HUES6 (cell line): ENCODE data around the gene TOMM20L.

Source experiments
- H3K27ac ChIP-seq: 2 replicates; pipeline ENCODE4 v1.7.0; 2013; ENCODE audit warnings: low read depth, mild to moderate bottlenecking, low read length, inconsistent platforms
- H3K27me3 ChIP-seq: 2 replicates; pipeline ENCODE4 v1.6.1; 2013; ENCODE audit warnings: low read length; ENCODE audit not compliant: control insufficient read depth, insufficient read depth
- H3K36me3 ChIP-seq: 2 replicates; pipeline ENCODE4 v1.6.1; 2013; ENCODE audit warnings: low read length; ENCODE audit not compliant: control insufficient read depth, insufficient read depth
- H3K4me1 ChIP-seq: 2 replicates; pipeline ENCODE4 v1.6.1; 2013; ENCODE audit warnings: low read length; ENCODE audit not compliant: control insufficient read depth, insufficient read depth
- H3K4me3 ChIP-seq: 2 replicates; pipeline ENCODE4 v1.5.1; 2013; ENCODE audit warnings: low read depth, low read length
- H3K9ac ChIP-seq: one replicate; pipeline ENCODE4 v1.6.1; 2013; ENCODE audit warnings: mild to moderate bottlenecking, low read length
- H3K9me3 ChIP-seq: 2 replicates; pipeline ENCODE4 v1.6.1; 2013; ENCODE audit warnings: low read depth, low read length; ENCODE audit not compliant: control insufficient read depth, insufficient read depth

Gene TOMM20L

GRCh38 chr14:58427281-58428117 is 31.8 kb downstream of the TOMM20L start, which contains the start of the genes KIAA0586 and TIMM9:
Gene KIAA0586 (plus strand): TSS chr14:58427719. CDS start chr14:58428265, 546 bp downstream.
Gene TIMM9 (minus strand): TSS chr14:58427531. CDS start chr14:58411945, 15,586 bp downstream.
- Histone ChIP-seq H3K4me1 (no peaks in the 10 kb centered on the region), H3K9ac (peak within 1 kb of the TSS; percentile 94), H3K36me3 (peaks cover 25% of the 10 kb centered on the region), H3K4me3 (peak within 1 kb of the TSS; percentile 78), H3K9me3 (no peaks in the 10 kb centered on the region), H3K27me3 (no peaks in the 10 kb centered on the region), H3K27ac (peak within 1 kb of the TSS; percentile 93)

DNA sequence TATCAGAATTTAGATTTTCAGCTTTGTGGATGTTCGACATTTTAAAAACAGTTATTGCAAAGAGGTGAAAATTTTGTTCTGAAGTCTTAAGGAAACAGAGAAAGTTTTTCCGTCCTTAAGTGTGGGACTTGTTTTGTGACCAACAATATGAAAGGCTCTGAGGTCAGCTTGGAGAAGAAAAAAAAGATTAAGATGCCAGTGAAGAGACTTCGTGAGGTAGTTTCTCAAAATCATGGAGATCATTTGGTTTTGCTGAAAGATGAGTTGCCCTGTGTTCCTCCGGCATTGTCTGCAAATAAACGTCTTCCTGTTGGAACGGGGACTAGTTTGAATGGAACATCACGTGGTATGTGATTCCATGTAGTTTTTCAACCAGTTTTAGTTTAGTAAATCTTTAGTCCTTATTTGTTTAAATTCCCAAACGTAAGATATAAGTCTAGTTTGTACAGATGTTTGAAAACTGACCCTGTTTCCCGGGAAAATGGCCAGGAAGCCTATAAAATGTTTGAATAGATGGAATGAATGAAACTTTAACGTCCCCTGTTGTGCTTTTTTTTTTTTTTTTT is 32.5 kb downstream of the TOMM20L start:
- Histone ChIP-seq H3K9me3 (no peaks in the 10 kb centered on the region), H3K4me3 (peak overlapping the region; percentile 78), H3K36me3 (peaks cover 25% of the 10 kb centered on the region), H3K27ac (no peak overlapping the region), H3K4me1 (no peaks in the 10 kb centered on the region), H3K9ac (peak overlapping the region; percentile 67), H3K27me3 (no peaks in the 10 kb centered on the region)

GRCh38 chr14:58430156-58430555 is 34.4 kb downstream of the TOMM20L start:
- H3K4me1 ChIP-seq, result no peaks in the 10 kb centered on the region
- H3K27ac ChIP-seq, result no peak overlapping the region

DNA sequence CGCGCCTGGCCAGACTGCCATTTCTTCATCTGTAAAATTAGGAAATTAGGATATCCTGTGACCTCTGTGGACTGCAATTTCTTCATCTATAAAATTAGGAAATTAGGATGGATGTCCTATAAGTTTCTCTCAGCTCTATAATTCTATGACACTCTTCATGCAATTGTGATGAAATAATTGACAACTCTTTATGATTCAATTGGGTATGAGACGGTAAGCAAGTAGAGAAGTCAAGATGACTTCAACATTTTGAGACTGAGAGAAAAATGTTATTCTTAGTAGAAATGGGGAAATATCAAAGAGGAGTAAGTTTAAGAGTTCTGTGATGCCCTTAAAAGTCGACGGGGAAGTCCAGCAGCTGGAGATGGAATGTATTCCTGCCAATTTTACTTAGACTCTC is 43.7 kb downstream of the TOMM20L start:
- H3K9ac ChIP-seq, result no peak overlapping the region
- no peak overlapping the region for H3K27ac ChIP-seq
- H3K9me3 ChIP-seq, result no peaks in the 10 kb centered on the region
- peaks cover 44% of the 10 kb centered on the region for H3K36me3 ChIP-seq
- H3K27me3 ChIP-seq, result no peaks in the 10 kb centered on the region
- H3K4me3 ChIP-seq, result no peak overlapping the region
- no peaks in the 10 kb centered on the region for H3K4me1 ChIP-seq

More at GRCh38 chr14:58430156-58430555, 34.4 kb downstream of the TOMM20L start:
- Histone ChIP-seq H3K4me3 (no peak overlapping the region), H3K9ac (no peak overlapping the region), H3K36me3 (peaks cover 31% of the 10 kb centered on the region), H3K27me3 (no peaks in the 10 kb centered on the region), H3K9me3 (no peaks in the 10 kb centered on the region)

GRCh38 chr14:58444627-58445026 is 48.9 kb downstream of the TOMM20L start:
- H3K36me3 ChIP-seq, result peaks cover 46% of the 10 kb centered on the region
- no peaks in the 10 kb centered on the region for H3K9me3 ChIP-seq
- H3K27ac ChIP-seq, result no peak overlapping the region
- no peaks in the 10 kb centered on the region for H3K27me3 ChIP-seq
- no peaks in the 10 kb centered on the region for H3K4me1 ChIP-seq
- no peak overlapping the region for H3K9ac ChIP-seq
- H3K4me3 ChIP-seq, result no peak overlapping the region

DNA sequence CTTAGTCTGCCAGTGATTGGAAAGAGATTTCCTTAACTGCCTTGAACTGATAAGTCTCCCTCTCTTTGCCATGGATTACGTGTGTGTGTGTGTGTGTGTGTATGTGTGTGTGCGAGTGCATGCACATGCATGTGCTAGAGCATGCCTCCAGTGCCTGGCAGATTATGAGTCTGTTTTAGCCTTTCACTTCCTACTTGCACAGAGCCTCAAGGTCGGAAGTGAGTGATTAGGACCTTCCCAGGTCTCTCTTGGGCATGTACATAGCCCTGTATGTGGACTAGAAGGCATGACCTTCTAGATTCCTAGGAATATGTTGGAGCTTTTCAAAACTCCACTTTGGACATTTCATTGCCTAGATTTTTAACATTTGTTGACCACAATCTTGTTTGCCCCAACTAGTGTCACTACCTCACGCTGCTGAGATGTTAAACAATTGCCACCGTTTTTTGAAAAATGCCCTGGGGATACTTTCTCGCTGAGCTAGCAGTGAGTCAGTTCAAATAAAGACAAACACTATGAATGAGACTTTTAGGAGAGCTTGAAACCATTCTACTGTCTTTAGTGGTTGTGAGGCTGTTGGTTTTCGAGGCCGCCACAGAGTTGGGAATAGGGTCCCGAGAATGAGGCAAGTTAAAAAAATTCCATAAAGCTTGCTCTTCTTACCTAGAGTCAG is 60.0 kb downstream of the TOMM20L start:
- Histone ChIP-seq H3K27ac (no peak overlapping the region), H3K9me3 (no peaks in the 10 kb centered on the region), H3K36me3 (peaks cover 45% of the 10 kb centered on the region)

More for the DNA sequence above, 60.0 kb downstream of the TOMM20L start:
- no peak overlapping the region for H3K9ac ChIP-seq
- H3K27me3 ChIP-seq, result no peaks in the 10 kb centered on the region
- no peak overlapping the region for H3K4me3 ChIP-seq
- H3K4me1 ChIP-seq, result peaks cover 3% of the 10 kb centered on the region; the same call in 1 of the 2 replicates
